ENCODE measurements around the gene APPBP2. TPM values are rescaled to one million over a fixed set of nuclear protein-coding genes. Genes with fewer than 3 reads are reported as not detected.
A peak's percentile ranks its signal among the peaks of the same experiment; 100 is the strongest.
"Not testable (repeated sequence)": the region's sequence is repeated elsewhere in the genome, so short reads cannot be mapped to it uniquely, and the experiment has no call there.

The APPBP2 gene, protein sequence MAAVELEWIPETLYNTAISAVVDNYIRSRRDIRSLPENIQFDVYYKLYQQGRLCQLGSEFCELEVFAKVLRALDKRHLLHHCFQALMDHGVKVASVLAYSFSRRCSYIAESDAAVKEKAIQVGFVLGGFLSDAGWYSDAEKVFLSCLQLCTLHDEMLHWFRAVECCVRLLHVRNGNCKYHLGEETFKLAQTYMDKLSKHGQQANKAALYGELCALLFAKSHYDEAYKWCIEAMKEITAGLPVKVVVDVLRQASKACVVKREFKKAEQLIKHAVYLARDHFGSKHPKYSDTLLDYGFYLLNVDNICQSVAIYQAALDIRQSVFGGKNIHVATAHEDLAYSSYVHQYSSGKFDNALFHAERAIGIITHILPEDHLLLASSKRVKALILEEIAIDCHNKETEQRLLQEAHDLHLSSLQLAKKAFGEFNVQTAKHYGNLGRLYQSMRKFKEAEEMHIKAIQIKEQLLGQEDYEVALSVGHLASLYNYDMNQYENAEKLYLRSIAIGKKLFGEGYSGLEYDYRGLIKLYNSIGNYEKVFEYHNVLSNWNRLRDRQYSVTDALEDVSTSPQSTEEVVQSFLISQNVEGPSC
- 10 to 100 TPM; 16.1 to 21.2 (median 17.8) TPM for total RNA-seq

DNA sequence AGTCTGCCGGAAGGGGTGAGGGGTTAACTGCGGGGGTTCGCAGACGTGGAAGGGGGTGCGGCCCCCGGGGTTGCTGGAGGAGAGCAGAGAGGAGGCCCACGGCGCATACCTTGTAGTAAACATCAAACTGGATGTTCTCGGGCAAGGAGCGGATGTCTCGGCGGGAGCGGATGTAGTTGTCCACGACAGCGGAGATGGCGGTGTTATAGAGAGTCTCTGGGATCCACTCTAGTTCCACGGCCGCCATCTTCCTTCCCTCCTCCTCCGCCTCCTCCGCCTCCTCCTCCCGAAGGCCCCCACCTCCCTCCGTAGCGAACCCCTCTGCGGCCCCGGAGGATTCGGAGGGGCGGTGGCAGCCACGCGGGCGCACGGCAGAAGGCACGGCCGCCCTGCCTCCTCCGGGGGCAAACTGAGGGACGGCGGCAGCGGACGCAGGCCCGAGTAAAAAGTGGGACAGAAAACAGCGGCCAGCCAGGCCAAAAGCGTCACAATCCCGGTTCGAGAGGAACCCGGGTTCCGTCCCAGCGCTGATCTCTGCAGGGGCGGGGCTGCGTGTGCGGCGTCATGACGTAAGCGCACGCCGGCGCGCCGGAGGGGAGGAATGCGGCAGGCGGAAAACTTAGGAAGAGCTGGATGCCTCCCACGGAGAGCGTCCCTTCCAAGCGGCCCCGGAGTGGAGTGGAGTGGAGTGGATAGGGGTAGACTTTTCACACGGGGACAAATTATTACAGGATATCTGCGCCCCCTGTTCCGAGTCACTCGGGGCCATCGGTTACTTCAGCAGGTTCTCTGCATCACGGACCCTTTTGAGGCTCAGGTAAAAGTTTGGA lies at the start of gene APPBP2:
APPBP2 (minus strand) TSS at position 558 of the 830 bp plus-strand sequence; CDS start at position 247, 311 bp downstream.
- Mint-ChIP-seq H3K9me3 (no peaks in the 10 kb centered on the region), H3K4me3 (peak within 1 kb of the TSS; percentile 99), H3K4me1 (ENCODE audit: low read depth) (peaks cover 41% of the 10 kb centered on the region), H3K27me3 (ENCODE audit: low read depth) (no peaks in the 10 kb centered on the region), H3K36me3 (ENCODE audit: insufficient read depth) (peaks cover 7% of the 10 kb centered on the region)
- DNase-seq (peak; percentile 58), ATAC-seq (peak; percentile 88 to 90)

DNA sequence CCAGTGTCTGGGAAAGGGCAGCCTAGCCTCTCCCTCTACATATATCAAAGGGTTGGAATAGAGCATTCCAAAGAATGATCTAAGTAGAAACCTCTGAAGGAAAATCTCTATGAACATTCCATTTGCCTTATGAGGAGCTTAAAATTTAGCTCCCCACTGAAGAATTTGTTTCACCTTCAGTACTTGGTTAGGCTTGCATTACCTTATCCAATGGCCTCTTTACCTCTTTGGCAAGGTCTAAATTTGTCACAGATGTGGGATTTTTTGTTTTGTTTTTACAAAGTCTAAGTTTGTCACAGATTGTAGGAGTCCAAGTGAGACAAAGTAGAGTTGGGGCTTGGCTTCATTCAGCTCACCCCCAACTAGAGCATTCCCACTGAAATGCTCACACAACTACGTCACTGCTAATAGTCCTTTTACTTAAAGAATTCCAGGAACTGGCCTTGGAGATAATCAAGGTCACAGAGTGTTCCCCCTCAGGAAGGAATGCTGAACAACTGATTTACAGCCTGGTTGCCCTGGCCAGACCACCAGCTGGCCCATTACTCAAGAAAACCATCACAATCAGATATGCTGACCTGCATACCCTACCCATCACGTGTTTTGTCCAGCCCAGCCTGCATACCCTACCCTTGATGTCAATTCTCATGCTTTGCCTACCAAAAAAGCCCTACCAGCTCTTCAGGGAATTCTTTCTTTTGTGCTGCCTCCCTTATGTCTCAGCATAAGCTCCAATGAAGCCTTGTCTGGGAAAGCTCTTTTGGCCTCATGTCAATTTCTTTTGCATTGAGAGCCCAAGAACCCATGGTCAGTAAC lies 47.4 kb upstream of the APPBP2 start:
- peaks cover 4% of the 10 kb centered on the region for H3K4me1 Mint-ChIP-seq (ENCODE audit: low read depth)
- H3K9me3 Mint-ChIP-seq = no peaks in the 10 kb centered on the region
- H3K36me3 Mint-ChIP-seq (ENCODE audit: insufficient read depth) = no peaks in the 10 kb centered on the region
- H3K4me3 Mint-ChIP-seq = no peak overlapping the region
- peaks cover 9% of the 10 kb centered on the region for H3K27me3 Mint-ChIP-seq (ENCODE audit: low read depth)
- DNase-seq = no peak
- no peak for ATAC-seq

DNA sequence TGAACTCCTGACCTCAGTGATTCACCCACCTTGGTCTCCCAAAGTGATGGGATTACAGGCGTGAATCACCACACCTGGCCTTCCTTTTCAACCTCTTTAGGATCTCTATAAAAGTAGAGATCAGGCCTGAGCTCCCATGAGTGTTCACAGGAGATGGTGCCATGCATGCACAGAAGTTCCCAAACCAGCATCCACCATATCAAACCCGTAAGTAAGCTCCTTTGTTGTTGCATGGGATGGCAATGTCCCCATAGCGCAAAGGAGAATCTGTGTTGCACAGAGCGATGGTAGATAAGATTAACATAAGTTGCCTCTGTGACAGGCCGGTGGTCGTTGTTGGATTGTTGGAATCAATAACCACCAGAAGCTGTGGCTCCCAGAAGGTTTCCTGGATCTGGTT lies 39.2 kb upstream of the APPBP2 start:
- no peaks in the 10 kb centered on the region for H3K9me3 Mint-ChIP-seq
- H3K4me1 Mint-ChIP-seq (ENCODE audit: low read depth) = no peaks in the 10 kb centered on the region
- peaks cover 2% of the 10 kb centered on the region for H3K27me3 Mint-ChIP-seq (ENCODE audit: low read depth)
- H3K4me3 Mint-ChIP-seq = no peak overlapping the region
- H3K36me3 Mint-ChIP-seq (ENCODE audit: insufficient read depth) = no peaks in the 10 kb centered on the region
- no peak for ATAC-seq
- DNase-seq = no peak

DNA sequence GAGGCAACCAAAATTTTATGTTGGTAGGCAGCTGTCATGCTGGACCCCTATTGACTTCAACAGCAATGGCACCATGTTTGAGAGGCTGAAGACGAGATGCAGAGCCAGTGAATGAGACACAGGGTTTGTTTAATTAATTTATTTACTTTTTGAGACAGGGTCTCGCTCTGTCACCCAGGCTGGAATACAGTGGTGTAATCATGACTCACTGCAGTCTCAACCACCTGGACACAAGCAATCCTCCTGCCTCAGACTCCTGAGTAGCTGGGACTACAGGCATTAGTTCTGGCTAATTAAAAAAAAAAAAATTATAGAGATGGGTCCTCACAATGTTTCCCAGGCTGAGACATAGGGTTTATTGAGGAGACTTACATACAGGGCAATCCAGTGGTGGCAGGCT lies 37.7 kb upstream of the APPBP2 start:
- H3K36me3 Mint-ChIP-seq (ENCODE audit: insufficient read depth) = no peaks in the 10 kb centered on the region
- ATAC-seq (no peak), DNase-seq (no peak)
- H3K9me3 Mint-ChIP-seq = no peaks in the 10 kb centered on the region
- H3K4me1 Mint-ChIP-seq (ENCODE audit: low read depth) = no peaks in the 10 kb centered on the region
- peaks cover 2% of the 10 kb centered on the region for H3K27me3 Mint-ChIP-seq (ENCODE audit: low read depth)
- H3K4me3 Mint-ChIP-seq = no peak overlapping the region

DNA sequence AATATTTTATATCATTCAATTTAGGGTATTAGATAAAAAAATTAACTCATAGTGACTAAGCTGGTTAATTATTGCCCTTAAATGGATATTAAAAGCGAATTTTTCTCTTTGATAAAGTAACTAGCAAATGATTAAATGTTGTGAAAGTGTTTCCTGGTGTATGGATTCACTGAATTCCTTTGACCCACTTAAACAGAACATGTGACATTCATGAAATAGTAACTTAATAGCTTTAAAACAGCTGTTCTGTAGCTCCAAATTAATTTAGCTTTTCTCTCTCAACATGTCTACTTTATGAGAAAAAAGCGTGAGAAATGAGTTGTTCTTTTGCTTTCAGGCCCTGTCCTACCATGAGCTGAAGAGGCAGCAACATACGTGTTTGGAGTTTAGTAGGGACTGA lies 36.4 kb upstream of the APPBP2 start:
- H3K4me1 Mint-ChIP-seq (ENCODE audit: low read depth) = no peaks in the 10 kb centered on the region

DNA sequence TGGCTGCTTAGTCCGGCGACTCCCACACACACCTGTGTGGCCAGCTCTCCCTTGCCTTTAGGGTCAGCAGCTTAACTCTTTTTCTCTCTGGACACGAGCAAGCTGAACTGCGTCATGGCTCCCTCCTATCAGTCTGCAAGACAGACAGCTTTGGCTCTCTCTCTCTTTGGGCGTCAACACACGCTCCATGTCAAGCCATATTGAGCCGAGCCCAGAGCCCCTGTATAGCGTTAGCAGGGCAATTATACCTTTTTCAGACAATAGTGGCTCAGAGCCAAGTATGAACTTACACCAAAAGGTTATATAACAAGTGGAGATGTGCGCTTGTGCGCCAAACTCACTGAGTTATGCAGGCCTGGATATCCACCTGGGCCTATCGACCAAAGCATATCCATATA lies 34.8 kb upstream of the APPBP2 start:
- Mint-ChIP-seq H3K4me3 (no peak overlapping the region), H3K27me3 (ENCODE audit: low read depth) (peaks cover 2% of the 10 kb centered on the region), H3K4me1 (ENCODE audit: low read depth) (no peaks in the 10 kb centered on the region), H3K36me3 (ENCODE audit: insufficient read depth) (peaks cover 2% of the 10 kb centered on the region), H3K9me3 (peaks cover 9% of the 10 kb centered on the region)
- DNase-seq (no peak), ATAC-seq (no peak)

More for the DNA sequence above, 36.4 kb upstream of the APPBP2 start:
- H3K36me3 Mint-ChIP-seq (ENCODE audit: insufficient read depth) = peaks cover under 1% of the 10 kb centered on the region
- ATAC-seq (no peak), DNase-seq (no peak)
- no peak overlapping the region for H3K4me3 Mint-ChIP-seq
- H3K27me3 Mint-ChIP-seq (ENCODE audit: low read depth) = peaks cover 2% of the 10 kb centered on the region
- peaks cover 6% of the 10 kb centered on the region for H3K9me3 Mint-ChIP-seq

DNA sequence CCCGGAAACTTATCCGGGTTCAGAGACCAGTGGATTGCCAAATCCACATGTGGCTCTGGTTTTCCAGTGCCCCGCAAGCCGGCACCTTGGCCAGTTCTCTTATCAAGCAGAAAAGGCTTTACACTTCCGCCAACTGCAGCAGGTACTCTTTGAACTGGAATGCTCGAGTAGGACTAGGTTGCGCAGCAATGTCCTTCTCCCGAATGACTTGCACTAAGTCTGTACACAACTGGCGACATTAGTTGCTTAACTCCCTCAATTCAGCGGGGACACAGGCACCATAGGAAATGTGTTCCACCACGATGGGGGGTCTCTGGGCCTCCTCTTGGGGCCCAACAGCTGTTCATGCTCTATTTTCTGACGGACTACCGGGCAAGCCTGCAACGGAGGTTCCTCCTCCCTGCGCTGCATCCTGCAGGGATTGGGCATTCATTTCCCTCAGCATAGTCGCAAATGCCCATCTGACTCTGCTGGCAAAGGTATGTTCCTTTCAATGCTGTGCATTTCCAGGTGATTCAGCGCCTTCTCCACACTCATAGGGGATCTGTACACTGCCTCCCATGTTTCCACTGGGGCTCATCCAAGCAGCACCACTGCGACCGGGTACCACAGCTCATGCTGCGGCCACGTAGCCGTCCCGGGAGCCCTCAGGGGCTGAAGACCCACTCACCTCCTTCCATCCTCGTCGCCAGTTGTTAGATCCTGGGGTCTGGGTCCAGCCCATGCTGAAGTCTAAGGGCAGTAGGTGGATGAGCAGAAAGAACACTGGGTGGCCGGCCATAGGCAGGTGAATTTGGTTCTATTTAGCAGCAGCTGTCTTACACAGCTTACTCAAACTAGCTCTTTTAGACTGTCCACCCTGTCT lies 34.2 kb upstream of the APPBP2 start:
- Mint-ChIP-seq H3K27me3 (ENCODE audit: low read depth) (peaks cover 2% of the 10 kb centered on the region), H3K4me3 (no peak overlapping the region), H3K9me3 (peaks cover 9% of the 10 kb centered on the region), H3K4me1 (ENCODE audit: low read depth) (no peaks in the 10 kb centered on the region), H3K36me3 (ENCODE audit: insufficient read depth) (peaks cover 2% of the 10 kb centered on the region)
- ATAC-seq (no peak), DNase-seq (no peak)

DNA sequence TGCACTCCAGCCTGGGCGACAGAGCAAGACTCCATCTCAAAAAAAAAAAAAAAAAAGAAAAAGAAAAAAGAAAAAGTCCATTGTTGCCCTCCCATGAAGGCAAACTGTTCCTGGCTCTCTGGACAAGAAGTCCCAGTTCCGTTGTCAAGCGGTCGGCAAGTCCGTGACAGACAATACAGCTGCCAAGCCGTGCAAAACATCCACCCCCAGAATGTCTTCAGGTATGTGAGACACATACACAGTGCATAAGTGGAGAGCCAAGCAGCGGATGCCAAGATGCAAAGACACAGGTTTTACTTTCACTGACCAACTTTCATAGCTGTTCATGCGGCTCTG lies 33.6 kb upstream of the APPBP2 start:
- no peak for ATAC-seq
- no peak for DNase-seq
- H3K27me3 Mint-ChIP-seq (ENCODE audit: low read depth) = no peaks in the 10 kb centered on the region
- H3K4me3 Mint-ChIP-seq = no peak overlapping the region
- peaks cover 9% of the 10 kb centered on the region for H3K9me3 Mint-ChIP-seq
- H3K36me3 Mint-ChIP-seq (ENCODE audit: insufficient read depth) = peaks cover 2% of the 10 kb centered on the region
- H3K4me1 Mint-ChIP-seq (ENCODE audit: low read depth) = no peaks in the 10 kb centered on the region

DNA sequence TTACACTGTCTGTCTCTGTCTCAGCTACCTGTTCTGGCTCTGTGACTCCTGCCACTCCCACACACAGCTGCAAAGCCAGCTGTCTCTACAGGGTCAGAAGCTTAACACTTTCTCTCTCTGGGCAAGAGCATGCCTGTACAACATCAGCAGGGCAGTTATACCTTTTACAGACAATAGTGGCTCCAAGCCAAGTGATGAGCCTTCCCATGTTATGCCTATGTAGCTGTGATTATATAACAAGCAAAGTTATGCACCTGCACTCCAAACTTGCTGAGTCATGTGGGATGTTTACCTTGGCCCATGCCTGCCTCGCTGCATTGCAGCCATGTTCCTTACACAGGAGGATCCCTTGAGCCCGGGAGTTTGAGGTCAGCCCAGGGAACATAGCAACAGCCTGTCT lies 31.8 kb upstream of the APPBP2 start:
- H3K4me3 Mint-ChIP-seq = no peak overlapping the region
- H3K27me3 Mint-ChIP-seq (ENCODE audit: low read depth) = no peaks in the 10 kb centered on the region
- no peaks in the 10 kb centered on the region for H3K4me1 Mint-ChIP-seq (ENCODE audit: low read depth)
- peaks cover 9% of the 10 kb centered on the region for H3K9me3 Mint-ChIP-seq
- ATAC-seq = no peak
- peaks cover 2% of the 10 kb centered on the region for H3K36me3 Mint-ChIP-seq (ENCODE audit: insufficient read depth)
- no peak for DNase-seq

DNA sequence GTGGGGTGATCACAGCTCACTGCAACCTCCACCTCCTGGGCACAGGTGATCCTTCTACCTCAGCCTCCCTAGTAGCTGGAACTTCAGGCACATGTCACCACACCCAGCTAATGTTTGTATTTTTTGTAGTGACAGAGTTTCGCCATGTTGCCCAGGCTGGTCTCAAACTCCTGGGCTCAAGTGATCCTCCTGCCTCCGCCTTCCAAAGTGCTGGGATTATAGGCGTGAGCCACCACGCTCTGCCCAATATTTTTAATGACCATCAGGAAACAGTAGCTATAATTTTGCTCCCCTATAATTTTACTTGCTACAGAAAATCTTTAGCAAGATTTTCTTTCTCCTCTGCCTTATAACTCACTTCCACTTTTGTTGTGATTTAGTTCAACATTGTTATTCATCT lies 29.7 kb upstream of the APPBP2 start:
- Mint-ChIP-seq H3K9me3 (peaks cover 9% of the 10 kb centered on the region), H3K36me3 (ENCODE audit: insufficient read depth) (peaks cover 2% of the 10 kb centered on the region), H3K4me3 (no peak overlapping the region), H3K4me1 (ENCODE audit: low read depth) (no peaks in the 10 kb centered on the region), H3K27me3 (ENCODE audit: low read depth) (no peaks in the 10 kb centered on the region)
- ATAC-seq (no peak), DNase-seq (no peak)

DNA sequence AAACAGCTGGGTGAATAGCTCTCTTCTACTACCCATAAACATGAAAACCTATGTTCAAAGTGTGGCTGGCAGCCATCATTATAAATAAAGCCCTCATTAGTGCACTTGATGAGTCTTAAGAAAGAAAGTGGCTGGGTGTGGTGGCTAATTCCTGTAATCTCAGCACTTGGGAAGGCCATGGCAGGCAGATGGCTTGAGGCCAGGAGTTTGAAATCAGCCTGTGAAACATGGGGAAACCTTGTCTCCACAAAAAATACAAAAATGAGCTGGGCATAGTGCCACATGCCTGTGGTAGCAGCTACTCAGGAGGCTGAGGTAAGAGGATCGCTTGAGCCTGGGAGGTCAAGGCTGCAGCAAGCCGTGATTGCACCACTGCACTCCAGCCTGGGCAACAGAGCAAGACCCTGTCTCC lies 28.3 kb upstream of the APPBP2 start:
- Mint-ChIP-seq H3K36me3 (ENCODE audit: insufficient read depth) (peaks cover 2% of the 10 kb centered on the region), H3K4me1 (ENCODE audit: low read depth) (no peaks in the 10 kb centered on the region), H3K9me3 (peaks cover 9% of the 10 kb centered on the region), H3K4me3 (no peak overlapping the region), H3K27me3 (ENCODE audit: low read depth) (no peaks in the 10 kb centered on the region)
- DNase-seq = no peak
- no peak for ATAC-seq

DNA sequence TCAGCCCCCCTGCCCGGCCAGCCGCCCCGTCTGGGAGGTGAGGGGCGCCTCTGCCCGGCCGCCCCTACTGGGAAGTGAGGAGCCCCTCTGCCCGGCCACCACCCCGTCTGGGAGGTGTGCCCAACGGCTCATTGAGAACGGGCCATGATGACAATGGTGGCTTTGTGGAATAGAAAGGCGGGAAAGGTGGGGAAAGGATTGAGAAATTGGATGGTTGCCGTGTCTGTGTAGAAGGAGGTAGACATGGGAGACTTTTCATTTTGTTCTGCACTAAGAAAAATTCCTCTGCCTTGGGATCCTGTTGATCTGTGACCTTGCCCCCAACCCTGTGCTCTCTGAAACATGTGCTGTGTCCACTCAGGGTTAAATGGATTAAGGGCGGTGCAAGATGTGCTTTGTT lies 26.2 kb upstream of the APPBP2 start:
- not testable (repeated sequence) for H3K27me3 Mint-ChIP-seq (ENCODE audit: low read depth); H3K4me1 Mint-ChIP-seq (ENCODE audit: low read depth); ATAC-seq; H3K36me3 Mint-ChIP-seq (ENCODE audit: insufficient read depth); H3K9me3 Mint-ChIP-seq; H3K4me3 Mint-ChIP-seq; DNase-seq

DNA sequence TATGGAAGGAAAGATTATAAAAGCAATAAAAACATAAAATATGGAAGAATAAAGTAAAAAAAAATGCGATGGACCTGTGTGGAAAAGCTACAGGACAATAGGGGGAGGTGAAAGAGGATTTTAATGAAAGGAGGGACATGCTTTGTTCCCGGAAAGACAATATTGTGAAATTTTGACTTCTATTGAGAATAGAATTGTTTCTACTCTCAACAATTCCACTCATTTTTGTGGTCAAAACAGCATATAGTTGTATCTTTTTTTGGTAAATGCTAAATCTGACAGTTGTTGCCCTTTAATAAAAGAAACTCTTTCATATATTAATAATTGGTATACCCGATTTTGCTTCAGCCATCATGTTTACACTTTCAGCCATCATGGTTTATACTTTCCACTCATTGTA lies 22.9 kb upstream of the APPBP2 start:
- no peak overlapping the region for H3K4me3 Mint-ChIP-seq
- H3K27me3 Mint-ChIP-seq (ENCODE audit: low read depth) = peaks cover 2% of the 10 kb centered on the region
- H3K9me3 Mint-ChIP-seq = no peaks in the 10 kb centered on the region
- no peaks in the 10 kb centered on the region for H3K4me1 Mint-ChIP-seq (ENCODE audit: low read depth)
- no peak for ATAC-seq
- no peak for DNase-seq
- H3K36me3 Mint-ChIP-seq (ENCODE audit: insufficient read depth) = no peaks in the 10 kb centered on the region

Data from activated T-cell treated with anti-CD3 and anti-CD28 coated beads, Interleukin-2, amount 50 U/mL, for 4 hours (primary cell).